SK-N-SH treated with all-trans-retinoic acid at 6 μM for 48 hours (cell line): ENCODE results near the gene RNF168.
"Not testable (repeated sequence)": the region's sequence is repeated elsewhere in the genome, so short reads cannot be mapped to it uniquely, and the experiment has no call there.

Source experiments
- ATAC-seq: fragments of 200-7000 bp; cut with Tn5 transposase; 3 replicates; pipeline ENCODE4 v1.9.1; 2020; ENCODE audit warnings: mild to moderate bottlenecking, moderate library complexity
- CSDC2 ChIP-seq: fragments of 250-450 bp; sonication (Bioruptor Pico); IDR thresholded peaks from 2 replicates; pipeline ENCODE4 v1.5.0; 2020; ENCODE audit warnings: mild to moderate bottlenecking, moderate library complexity
- CSRNP3 ChIP-seq: fragments of 250-450 bp; sonication (Bioruptor Pico); IDR thresholded peaks from 2 replicates; pipeline ENCODE4 v1.5.1; 2021; ENCODE audit warnings: mild to moderate bottlenecking, moderate library complexity
- ESRRG ChIP-seq: fragments of 250-450 bp; sonication (Bioruptor Pico); IDR thresholded peaks from 2 replicates; pipeline ENCODE4 v1.6.1; 2021; ENCODE audit warnings: mild to moderate bottlenecking
- ISL1 ChIP-seq: fragments of 250-450 bp; sonication (Bioruptor Pico); IDR thresholded peaks from 2 replicates; pipeline ENCODE4 v2.1.2; 2022; ENCODE audit warnings: mild to moderate bottlenecking, moderate library complexity
- OSR1 ChIP-seq: fragments of 250-450 bp; sonication (Bioruptor Pico); IDR thresholded peaks from 2 replicates; pipeline ENCODE4 v1.8.0; 2022; ENCODE audit warnings: moderate library complexity, mild to moderate bottlenecking, inconsistent platforms
- PPARA ChIP-seq: fragments of 250-450 bp; sonication (Bioruptor Pico); IDR thresholded peaks from 2 replicates; pipeline ENCODE4 v1.5.0; 2020; ENCODE audit warnings: mild to moderate bottlenecking, borderline replicate concordance
- RARB ChIP-seq: fragments of 250-450 bp; sonication (Bioruptor Pico); IDR thresholded peaks from 2 replicates; pipeline ENCODE4 v1.8.0; 2021; ENCODE audit warnings: mild to moderate bottlenecking, moderate library complexity
- TCF4 ChIP-seq: fragments of 250-450 bp; sonication (Bioruptor Pico); IDR thresholded peaks from 2 replicates; pipeline ENCODE4 v1.8.0; 2021; ENCODE audit warnings: mild to moderate bottlenecking, moderate library complexity, borderline replicate concordance
- TOX ChIP-seq: fragments of 250-450 bp; sonication (Bioruptor Pico); IDR thresholded peaks from 2 replicates; pipeline ENCODE4 v1.8.0; 2021; ENCODE audit warnings: mild to moderate bottlenecking, moderate library complexity, borderline replicate concordance
- TSHZ2 ChIP-seq: fragments of 250-450 bp; sonication (Bioruptor Pico); IDR thresholded peaks from 2 replicates; pipeline ENCODE4 v1.5.0; 2020; ENCODE audit warnings: mild to moderate bottlenecking, moderate library complexity
- ZFP3 ChIP-seq: fragments of 250-450 bp; sonication (Bioruptor Pico); IDR thresholded peaks from 2 replicates; pipeline ENCODE4 v1.5.0; 2020; ENCODE audit warnings: mild to moderate bottlenecking, moderate library complexity
- ZNF565 ChIP-seq: fragments of 450-650 bp; formaldehyde crosslinking; conservative IDR thresholded peaks from 2 replicates; pipeline ENCODE4 v1.5.0; 2020; ENCODE audit warnings: low read depth, mild to moderate bottlenecking, moderate library complexity
- ZNF8 ChIP-seq: fragments of 450-650 bp; formaldehyde crosslinking; IDR thresholded peaks from 2 replicates; pipeline ENCODE4 v1.5.0; 2020; ENCODE audit warnings: mild to moderate bottlenecking, moderate library complexity

Gene RNF168

GRCh38 chr3:196428041-196428440, 75.5 kb downstream of the RNF168 start:
- no peak for TF ChIP-seq ZNF8
- TF ChIP-seq CSDC2 (CRISPR knock-in tag) = no peak
- no peak for TF ChIP-seq CSRNP3
- no peak for TF ChIP-seq ZFP3 (CRISPR knock-in tag)
- no peak for TF ChIP-seq ISL1 (CRISPR knock-in tag)
- TF ChIP-seq TOX (CRISPR knock-in tag) = no peak
- TF ChIP-seq TSHZ2 (CRISPR knock-in tag) = no peak
- TF ChIP-seq OSR1 = no peak
- no peak for TF ChIP-seq ZNF565
- no peak for TF ChIP-seq TCF4
- no peak for ATAC-seq

GRCh38 chr3:196424421-196424820, 79.1 kb downstream of the RNF168 start:
- not testable (repeated sequence) for ATAC-seq

GRCh38 chr3:196423044-196423781, 80.4 kb downstream of the RNF168 start:
- TF ChIP-seq ZFP3 (CRISPR knock-in tag) (no peak), TCF4 (no peak)
- TF ChIP-seq, all 23 proteins: peak for 0
- peak; percentile 70 for ATAC-seq

GRCh38 chr3:196421668-196422067, 81.9 kb downstream of the RNF168 start:
- ATAC-seq = not testable (repeated sequence)

- TF ChIP-seq ZNF565 (no peak), TOX (CRISPR knock-in tag) (no peak), ISL1 (CRISPR knock-in tag) (no peak), TCF4 (no peak), ESRRG (CRISPR knock-in tag) (no peak), TSHZ2 (CRISPR knock-in tag) (no peak), ZFP3 (CRISPR knock-in tag) (no peak), PPARA (no peak), RARB (CRISPR knock-in tag) (no peak)
- ATAC-seq = no peak
These were observed 84.2 kb downstream of the RNF168 start for GRCh38 chr3:196419386-196419785.
